ENCODE results near the gene KIRREL3.

KIRREL3 gene

GRCh38 chr11:126843096-126843495 is 157.5 kb downstream of the KIRREL3 start:
- H3K4me3 ChIP-seq (ENCODE audit: low read depth, low read length) = no peak overlapping the region
- TF ChIP-seq CTCF (IDR thresholded peaks at IDR 0.05; ENCODE audit: low read depth, low read length) = no peak

GRCh38 chr11:126841999-126842398 is 158.6 kb downstream of the KIRREL3 start:
- TF ChIP-seq CTCF (IDR thresholded peaks at IDR 0.05; ENCODE audit: low read depth, low read length) = no peak
- no peak overlapping the region for H3K4me3 ChIP-seq (ENCODE audit: low read depth, low read length)

GRCh38 chr11:126840975-126841374 is 159.6 kb downstream of the KIRREL3 start:
- no peak overlapping the region for H3K4me3 ChIP-seq (ENCODE audit: low read depth, low read length)
- no peak for TF ChIP-seq CTCF (IDR thresholded peaks at IDR 0.05; ENCODE audit: low read depth, low read length)

- H3K4me3 ChIP-seq (ENCODE audit: low read depth, low read length) = no peak overlapping the region
- no peak for TF ChIP-seq CTCF (IDR thresholded peaks at IDR 0.05; ENCODE audit: low read depth, low read length)
Measured at GRCh38 chr11:126840201-126840886, 160.2 kb downstream of the KIRREL3 start.

- no peak overlapping the region for H3K4me3 ChIP-seq (ENCODE audit: low read depth, low read length)
- no peak for TF ChIP-seq CTCF (IDR thresholded peaks at IDR 0.05; ENCODE audit: low read depth, low read length)
Measured at GRCh38 chr11:126839496-126839895, 161.1 kb downstream of the KIRREL3 start.

- no peak for TF ChIP-seq CTCF (IDR thresholded peaks at IDR 0.05; ENCODE audit: low read depth, low read length)
- H3K4me3 ChIP-seq (ENCODE audit: low read depth, low read length) = no peak overlapping the region
Measured at GRCh38 chr11:126838779-126839178, 161.8 kb downstream of the KIRREL3 start.

GRCh38 chr11:126837581-126837980 is 163.0 kb downstream of the KIRREL3 start:
- no peak for TF ChIP-seq CTCF (IDR thresholded peaks at IDR 0.05; ENCODE audit: low read depth, low read length)
- no peak overlapping the region for H3K4me3 ChIP-seq (ENCODE audit: low read depth, low read length)

Data from WI38 (cell line).